OCI-LY1 (cell line): ENCODE results near the gene FGF14.

Experiments
- CTCF ChIP-seq: fragments of 200-600 bp; sonication (generic), shearing (Covaris generic); IDR thresholded peaks from 2 replicates; pipeline ENCODE4 v1.5.1; 2017; ENCODE audit warnings: mild to moderate bottlenecking, antibody characterized with exemption, low read length, moderate library complexity, mixed read lengths
- EZH2 ChIP-seq: fragments of 200-600 bp; sonication (generic), shearing (Covaris generic); IDR thresholded peaks from 2 replicates; pipeline ENCODE4 v1.8.0; 2017; ENCODE audit warnings: borderline replicate concordance, mixed run types, mild to moderate bottlenecking, antibody characterized with exemption, low read length, moderate library complexity, mixed read lengths

GRCh38 chr13:101673360-101674105 is 728.3 kb downstream of the FGF14 start:
- no peak for TF ChIP-seq CTCF
- TF ChIP-seq EZH2 = no peak
